Measurements from ENCODE around the gene ADGRG4.
"Not testable (repeated sequence)": the region's sequence is repeated elsewhere in the genome, so short reads cannot be mapped to it uniquely, and the experiment has no call there.

Gene ADGRG4

DNA sequence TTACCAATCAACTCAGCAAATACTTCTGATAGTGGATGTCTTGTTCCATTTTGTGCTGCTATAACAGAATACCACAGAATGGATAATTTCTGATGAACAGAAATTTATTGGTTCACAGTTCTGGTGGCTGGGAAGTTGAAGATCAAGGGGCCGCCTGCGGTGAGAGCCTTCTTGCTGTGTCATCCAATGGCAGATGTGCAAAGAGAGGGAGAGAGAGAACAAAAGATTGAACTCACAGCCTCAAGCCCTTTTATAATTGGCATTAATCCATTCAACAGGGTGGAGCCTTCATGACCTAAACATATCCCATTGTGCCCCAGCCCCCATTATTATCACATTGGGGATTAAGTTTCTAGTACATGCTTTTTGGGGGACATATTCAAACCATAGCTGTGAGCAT, 86.1 kb downstream of the ADGRG4 start:
- peak in 1 of 2 experiments; percentile 15 for DNase-seq

DNA sequence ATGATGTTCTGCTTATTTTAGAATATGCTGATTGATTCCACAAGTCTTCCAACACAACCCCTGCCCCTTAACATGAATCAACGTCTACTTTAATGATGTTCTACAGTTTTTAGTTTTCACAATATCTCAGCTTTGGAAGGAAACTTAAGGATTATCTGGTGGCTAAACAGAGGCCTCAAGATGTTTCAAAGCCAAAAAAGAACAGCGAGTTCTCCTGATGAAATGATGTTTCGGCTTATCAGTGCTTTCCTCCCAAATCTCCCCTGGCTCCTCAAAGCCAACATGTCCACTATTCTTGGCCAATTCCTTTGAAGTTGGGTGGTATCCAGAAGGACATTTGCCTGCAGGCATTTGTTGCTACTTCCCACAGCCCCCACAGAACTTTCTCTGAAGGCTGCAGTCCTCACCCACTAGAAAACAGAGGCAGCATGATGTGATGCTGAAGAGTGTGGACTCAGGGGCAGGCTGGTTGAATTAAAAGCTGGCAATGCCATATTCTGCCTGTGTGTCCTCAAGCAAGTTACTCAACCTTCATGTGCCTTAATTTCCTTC, 87.3 kb downstream of the ADGRG4 start:
- DNase-seq, result no peak

GRCh38 chrX:136390921-136391320, 90.2 kb downstream of the ADGRG4 start:
- no peak for DNase-seq

- DNase-seq, result no peak
These were observed 94.5 kb downstream of the ADGRG4 start for GRCh38 chrX:136395271-136395670.

DNA sequence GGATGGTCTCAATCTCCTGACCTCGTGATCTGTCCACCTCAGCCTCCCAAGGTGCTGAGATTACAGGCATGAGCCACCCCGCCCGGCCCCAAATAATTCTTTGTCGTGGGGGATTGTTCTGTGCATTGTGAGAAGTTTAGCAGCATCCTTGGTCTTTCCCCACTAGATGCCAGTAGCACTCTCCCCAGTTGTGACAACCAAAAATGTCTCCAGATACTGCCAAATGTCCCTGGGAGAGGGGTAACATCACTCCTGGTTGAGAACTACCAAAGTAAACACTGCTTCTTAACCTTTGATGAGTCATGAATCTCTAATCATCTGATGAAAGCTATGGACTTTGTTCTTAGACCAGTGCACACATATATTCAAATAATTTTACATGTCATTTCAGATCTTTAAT, 96.2 kb downstream of the ADGRG4 start:
- no peak for DNase-seq

DNA sequence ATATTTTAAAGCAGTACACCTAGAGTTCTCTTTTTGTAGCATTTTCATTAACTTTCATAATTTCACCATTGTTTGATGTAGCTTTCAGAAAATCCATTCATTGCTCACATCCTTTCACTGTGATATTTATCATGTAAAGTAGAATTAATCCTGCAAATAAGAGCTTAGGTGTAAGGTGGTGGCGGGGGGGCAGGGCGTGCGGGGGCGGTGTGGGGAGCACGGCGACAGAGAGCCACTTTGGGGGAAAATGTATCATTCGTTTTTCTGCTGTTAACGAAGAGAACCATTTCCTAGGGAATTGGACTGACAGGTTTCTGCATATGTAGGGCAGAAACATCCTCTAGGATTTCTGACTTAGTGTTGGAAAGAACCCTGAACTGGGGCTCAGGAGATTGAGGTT, 104.4 kb downstream of the ADGRG4 start:
- no peak for DNase-seq

DNA sequence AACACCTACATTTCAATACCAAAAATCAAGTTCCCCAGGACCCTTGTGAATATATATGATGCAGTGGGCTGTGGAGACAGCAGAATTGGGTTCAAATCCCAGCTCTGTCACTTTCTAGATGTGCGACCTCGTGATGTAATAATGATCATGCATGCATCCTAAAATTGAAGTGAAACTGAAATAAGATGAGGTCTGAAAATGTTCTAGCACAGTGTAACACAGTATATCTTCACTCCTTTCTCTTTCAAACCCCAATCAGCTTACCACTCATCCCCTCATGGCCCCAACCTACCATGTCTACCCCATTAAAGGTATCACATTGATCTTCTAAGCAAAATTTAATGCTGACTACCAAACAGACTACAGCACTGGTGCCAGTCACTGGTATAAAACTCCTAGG, 117.0 kb downstream of the ADGRG4 start:
- DNase-seq, result no peak

DNA sequence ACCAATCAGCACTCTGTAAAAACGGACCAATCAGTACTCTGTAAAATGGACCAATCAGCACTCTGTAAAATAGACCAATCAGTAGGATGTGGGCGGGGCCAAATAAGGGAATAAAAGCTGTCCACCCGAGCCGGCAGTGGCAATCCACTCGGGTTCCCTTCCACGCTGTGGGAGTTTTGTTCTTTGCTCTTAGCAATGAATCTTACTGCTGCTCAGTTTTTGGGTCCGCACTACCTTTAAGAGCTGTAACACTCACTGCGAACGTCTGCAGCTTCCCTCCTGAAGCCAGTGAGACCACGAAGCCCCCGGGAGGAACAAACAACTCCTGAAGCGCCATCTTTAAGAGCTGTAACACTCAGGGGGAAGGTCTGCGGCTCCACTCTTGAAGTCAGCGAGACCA, 120.6 kb downstream of the ADGRG4 start:
- no peak for DNase-seq

GRCh38 chrX:136423724-136424123, 123.0 kb downstream of the ADGRG4 start:
- no peak for DNase-seq

GRCh38 chrX:136425996-136426395, 125.2 kb downstream of the ADGRG4 start:
- no peak for DNase-seq

DNA sequence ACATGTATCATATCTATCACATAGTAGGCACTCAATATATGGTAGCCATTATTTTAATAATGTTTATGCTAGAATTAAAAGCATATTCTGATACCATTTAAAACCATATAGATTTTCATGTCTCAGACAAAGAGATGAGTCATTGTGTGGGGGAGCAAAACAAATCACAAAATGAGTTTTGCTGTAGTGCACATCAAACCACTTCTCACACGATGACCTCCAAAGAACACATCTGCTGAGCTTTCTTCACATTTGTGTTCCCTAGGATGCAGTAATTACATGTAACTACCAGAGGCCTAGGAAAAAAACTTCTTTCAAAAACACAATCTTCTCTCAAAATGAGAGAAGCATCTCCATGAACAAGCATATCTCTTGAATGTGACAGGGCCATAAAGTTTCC, 130.9 kb downstream of the ADGRG4 start:
- no peak for DNase-seq

DNA sequence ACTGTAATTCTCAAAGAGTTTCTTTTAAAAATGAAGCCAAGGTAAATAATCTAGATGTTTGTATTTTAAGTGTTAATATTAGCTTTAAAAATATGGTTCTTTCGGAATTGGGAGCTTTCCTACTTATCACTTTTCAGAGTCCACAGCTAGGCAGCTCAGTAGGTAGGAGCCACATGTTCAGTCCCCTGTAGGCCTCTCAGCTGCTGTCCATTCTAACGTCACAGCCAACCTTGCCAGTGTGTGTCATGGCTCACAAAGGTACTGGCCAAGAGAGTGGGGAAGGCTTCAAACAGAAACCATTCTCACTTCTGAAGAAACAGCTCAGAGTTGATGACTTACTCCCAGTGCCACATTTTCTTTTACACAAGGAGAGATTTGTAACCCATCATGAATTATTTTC, 137.0 kb downstream of the ADGRG4 start:
- no peak for DNase-seq

DNA sequence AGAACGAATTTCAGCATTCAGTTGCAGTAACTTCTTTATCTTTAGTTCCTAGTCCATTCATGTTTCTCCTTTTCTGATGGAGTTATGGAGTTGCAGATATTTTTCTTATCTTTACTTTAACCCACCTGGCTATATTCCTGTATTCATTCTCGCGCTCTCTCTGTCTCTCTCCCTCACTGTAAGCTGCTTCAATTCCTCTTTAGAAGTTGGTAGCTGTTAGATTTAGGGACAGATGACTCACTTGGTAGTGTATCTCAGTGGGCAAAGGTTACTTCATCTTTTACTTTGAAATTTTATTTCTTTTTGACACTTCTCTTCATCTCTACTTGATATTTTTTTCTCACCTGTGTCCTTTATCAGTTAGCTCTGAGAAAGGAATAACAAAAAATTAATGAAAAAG, 137.4 kb downstream of the ADGRG4 start:
- DNase-seq, result no peak

- DNase-seq, result not testable (repeated sequence)
These were observed 144.9 kb downstream of the ADGRG4 start for GRCh38 chrX:136445674-136446073.

GRCh38 chrX:136446208-136446607, 145.4 kb downstream of the ADGRG4 start:
- no peak for DNase-seq

GRCh38 chrX:136447308-136447707, 146.5 kb downstream of the ADGRG4 start:
- DNase-seq, result no peak

- DNase-seq, result no peak
These were observed 147.2 kb downstream of the ADGRG4 start for GRCh38 chrX:136447968-136448367.

DNA sequence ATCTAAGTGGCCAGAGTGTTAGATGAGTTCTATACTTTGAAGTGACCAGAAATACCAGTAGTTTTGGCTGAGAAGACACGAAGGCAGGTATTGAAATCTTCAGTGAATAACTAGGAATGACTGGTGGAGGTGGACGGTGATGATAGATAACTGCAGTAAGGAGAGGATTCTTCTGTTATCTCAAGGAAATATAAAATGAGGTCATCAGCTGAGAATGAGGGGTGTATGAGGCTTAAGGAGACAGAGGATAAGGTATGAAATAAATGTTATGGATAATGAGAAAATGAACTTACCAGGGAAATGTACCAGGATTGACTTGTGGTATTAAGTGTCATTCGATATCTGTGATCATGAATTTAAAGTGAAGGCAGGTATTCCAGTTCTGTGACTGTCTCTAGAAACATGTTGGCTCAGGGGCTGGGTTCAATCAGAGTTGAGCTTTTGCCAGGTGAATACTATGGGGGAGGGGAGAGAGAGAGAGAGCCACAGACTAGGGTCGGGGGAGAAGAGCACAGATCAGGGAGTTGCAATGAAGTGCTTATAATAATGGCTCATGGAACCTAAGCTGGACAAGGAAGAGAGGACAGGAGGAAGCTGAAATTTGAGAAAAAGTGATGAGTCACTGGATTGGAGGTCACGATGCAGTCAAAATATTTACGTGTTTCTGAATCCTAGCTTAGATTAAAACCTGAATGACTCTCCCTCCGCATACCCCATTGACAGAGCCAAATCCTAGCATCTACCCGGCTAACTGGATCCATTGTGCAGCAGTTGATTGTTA, 149.5 kb downstream of the ADGRG4 start:
- no peak for DNase-seq

- no peak for DNase-seq
These were observed 151.9 kb downstream of the ADGRG4 start for GRCh38 chrX:136452614-136453013.

DNA sequence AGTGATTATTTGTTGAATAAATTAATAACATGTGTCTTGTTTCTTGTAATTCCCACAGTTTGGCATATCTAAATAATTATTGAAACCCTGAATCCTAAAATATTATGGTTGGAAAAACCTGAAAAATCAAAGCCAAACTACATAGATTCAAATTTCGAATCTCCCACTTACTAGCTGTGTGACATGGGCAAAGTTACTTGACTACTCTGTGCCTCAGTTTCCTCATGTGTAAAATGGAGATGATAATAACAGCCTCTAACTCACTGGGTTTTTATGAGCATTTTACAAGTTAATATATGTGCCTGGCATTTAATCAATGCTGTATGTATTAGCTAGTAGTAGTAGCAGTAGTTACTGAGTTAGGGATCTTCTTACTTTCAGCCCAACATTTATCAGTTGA, 152.4 kb downstream of the ADGRG4 start:
- DNase-seq, result no peak

DNA sequence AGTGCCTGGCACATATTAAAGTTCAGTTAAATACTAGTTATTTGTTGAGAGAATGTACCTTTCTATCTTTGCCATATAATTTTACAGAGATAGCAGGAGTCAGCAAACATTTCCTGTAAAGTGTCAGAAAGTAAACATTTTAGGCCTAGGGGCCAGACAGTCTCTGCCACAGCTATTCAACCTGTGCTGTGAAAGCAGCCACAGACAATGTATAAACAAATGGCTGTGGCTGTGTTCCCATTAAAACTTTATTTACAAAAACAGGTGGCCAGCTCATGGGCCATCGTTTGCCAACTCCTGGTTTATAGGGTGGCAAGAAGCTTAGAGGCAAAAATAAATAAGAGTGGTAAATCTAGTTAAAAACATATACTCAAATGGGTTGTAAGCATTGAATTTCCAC, 153.0 kb downstream of the ADGRG4 start:
- DNase-seq, result no peak

DNA sequence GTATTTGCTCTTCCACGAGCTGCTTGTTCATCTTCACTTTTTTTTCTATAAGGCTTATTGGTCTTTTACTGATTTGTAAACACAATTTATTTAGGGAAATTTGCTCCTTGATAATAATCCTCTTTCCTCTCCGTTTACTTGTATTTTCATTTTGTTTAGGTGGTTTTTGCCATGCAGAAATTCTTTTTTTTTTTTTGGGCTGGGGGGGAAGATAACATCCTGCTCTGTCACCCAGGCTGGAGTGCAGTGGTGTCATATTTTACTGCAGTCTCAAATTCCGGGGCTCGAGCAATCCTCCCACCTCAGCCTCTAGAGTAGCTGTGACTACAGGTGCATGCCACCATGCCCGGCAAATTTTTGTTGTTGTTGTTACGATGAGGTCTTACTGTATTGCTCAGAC, 155.4 kb downstream of the ADGRG4 start:
- DNase-seq, result peak in 1 of 2 experiments; percentile 1

DNA sequence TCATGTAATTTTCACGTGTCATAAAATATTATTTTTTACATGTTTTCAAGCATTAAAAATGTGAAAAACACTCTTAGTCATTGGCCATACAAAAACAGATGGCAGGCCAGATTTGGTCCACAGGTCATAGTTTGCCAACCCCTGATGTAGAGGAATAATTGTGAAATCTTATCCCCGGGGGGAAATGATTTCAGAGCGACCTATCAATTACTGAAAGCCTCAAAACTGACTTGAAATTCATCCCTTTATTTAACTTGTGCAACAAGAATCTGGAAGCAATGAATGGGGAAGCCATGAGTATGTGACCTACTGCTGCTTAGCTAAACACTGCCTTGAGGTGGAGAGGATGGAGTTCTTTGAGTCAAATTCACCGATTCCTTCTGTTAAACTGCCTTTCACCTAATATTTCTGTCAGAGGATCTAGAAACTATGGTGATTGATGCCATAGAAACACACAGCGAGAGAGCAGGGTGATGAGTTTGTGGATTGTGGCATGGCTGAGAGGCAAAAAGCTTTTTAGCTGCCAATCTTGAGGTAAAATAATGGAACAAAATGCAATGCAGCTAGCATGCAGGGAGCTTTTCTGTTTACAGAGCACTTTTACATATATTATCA, 156.6 kb downstream of the ADGRG4 start:
- DNase-seq, result peak; percentile 27 to 43

DNA sequence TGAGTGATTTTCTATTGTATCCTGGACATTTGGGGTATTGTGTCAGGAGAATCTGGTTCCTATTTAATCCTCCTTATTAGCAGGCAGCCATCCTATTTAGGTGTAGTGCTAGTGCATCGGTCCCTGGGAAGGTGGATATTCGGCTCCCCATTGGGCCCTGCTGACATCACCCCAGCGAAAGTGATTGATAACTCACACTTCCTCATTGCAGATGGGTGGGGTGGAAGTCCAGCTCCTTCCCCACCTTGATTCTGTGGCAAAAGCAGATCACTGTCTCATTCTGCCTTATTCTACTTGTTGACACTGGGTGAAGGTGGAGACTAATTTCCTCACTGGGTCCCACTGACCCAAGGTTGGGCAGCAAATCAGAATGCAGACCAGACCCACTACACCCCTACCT, 163.8 kb downstream of the ADGRG4 start:
- DNase-seq, result no peak
